GM12864 (cell line): ENCODE measurements around the gene FAM161A.
"Not testable (repeated sequence)": the region's sequence is repeated elsewhere in the genome, so short reads cannot be mapped to it uniquely, and the experiment has no call there.

Experiments used
- DNase-seq: peaks from one replicate; pipeline ENCODE4 v3.0.0-alpha.2; 2011; ENCODE audit warnings: low read depth
- H3K4me3 ChIP-seq: 2 replicates; pipeline ENCODE4 v1.5.1; 2011; ENCODE audit warnings: mild to moderate bottlenecking, low read depth, low read length, control low read depth
- TF ChIP-seq, protein P1 (sequence below): IDR thresholded peaks from 2 replicates; pipeline ENCODE4 v1.5.1; 2011; ENCODE audit warnings: low read depth, mild to moderate bottlenecking, moderate library complexity, low read length, control low read depth, inconsistent platforms; ENCODE audit errors: missing control alignments

FAM161A gene

DNA sequence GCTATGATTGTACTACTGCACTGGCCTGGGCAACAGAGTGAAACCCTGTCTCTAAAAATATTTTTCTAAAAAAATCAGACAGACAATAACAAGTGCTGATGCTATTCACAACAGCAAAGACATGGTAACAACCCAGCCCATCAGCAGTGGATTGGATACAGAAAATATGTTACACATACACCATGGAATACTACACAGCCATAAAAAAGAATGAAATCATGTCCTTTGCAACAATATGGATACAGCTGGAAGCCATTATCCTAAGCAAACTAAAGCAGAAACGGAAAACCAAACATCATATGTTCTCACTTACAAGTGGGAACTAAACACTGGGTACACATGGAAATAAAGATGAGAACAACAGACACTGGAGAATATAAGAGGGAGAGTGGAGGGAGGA is 19.9 kb downstream of the FAM161A start:
- H3K4me3 ChIP-seq = no peak overlapping the region
- DNase-seq = no peak
- TF ChIP-seq, protein P1, sequence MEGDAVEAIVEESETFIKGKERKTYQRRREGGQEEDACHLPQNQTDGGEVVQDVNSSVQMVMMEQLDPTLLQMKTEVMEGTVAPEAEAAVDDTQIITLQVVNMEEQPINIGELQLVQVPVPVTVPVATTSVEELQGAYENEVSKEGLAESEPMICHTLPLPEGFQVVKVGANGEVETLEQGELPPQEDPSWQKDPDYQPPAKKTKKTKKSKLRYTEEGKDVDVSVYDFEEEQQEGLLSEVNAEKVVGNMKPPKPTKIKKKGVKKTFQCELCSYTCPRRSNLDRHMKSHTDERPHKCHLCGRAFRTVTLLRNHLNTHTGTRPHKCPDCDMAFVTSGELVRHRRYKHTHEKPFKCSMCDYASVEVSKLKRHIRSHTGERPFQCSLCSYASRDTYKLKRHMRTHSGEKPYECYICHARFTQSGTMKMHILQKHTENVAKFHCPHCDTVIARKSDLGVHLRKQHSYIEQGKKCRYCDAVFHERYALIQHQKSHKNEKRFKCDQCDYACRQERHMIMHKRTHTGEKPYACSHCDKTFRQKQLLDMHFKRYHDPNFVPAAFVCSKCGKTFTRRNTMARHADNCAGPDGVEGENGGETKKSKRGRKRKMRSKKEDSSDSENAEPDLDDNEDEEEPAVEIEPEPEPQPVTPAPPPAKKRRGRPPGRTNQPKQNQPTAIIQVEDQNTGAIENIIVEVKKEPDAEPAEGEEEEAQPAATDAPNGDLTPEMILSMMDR = no peak

DNA sequence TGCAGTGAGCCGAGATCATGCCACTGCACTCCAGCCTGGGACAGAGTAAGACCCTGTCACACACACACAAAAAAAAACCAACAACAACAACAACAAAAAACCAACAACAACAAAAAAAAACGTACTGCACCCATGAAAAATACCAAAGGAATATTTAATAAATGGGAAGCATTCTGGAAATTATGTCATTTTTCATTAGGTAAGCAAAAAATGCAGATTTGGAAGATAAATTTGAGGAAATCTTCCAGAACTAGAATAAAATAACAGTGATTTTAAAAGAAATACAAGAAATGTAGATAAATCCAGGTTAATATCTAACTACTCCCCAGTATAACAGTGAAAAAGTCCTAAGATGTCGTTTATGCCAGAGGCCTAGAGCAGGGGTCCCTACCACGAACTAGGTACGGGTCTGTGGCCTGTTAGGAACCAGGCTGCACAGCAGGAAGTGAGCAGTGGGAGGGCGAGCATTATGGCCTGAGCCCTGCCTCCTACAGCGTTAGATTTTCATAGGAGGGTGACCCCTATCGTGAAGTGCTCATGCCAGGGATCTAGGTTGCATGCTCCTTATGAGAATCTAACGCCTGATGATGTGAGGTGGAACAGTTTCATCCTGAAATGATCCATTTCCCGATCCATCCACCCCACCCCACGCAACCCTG is 21.5 kb downstream of the FAM161A start:
- DNase-seq = no peak
- TF ChIP-seq, protein P1 = no peak

DNA sequence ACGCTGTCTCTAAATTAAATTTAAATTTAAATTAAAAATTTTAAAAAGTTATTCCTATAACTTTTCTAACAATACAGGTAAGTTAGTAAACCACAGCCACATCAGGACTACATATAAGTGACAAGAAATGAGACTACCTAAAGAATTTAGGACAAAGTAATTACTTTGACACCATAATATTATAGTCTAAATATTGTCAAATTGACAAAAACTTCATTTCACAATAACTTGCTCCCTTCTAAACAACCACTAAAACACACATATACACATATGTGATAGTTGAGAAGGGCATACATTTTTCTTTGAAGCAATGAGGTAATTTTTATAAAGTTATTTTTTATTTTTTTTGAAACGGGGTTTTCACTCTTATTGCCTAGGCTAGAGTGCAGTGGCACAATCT is 31.6 kb downstream of the FAM161A start:
- H3K4me3 ChIP-seq = no peak overlapping the region
- TF ChIP-seq, protein P1 = no peak
- no peak for DNase-seq

More for the DNA sequence above, 21.5 kb downstream of the FAM161A start:
- H3K4me3 ChIP-seq = no peak overlapping the region

DNA sequence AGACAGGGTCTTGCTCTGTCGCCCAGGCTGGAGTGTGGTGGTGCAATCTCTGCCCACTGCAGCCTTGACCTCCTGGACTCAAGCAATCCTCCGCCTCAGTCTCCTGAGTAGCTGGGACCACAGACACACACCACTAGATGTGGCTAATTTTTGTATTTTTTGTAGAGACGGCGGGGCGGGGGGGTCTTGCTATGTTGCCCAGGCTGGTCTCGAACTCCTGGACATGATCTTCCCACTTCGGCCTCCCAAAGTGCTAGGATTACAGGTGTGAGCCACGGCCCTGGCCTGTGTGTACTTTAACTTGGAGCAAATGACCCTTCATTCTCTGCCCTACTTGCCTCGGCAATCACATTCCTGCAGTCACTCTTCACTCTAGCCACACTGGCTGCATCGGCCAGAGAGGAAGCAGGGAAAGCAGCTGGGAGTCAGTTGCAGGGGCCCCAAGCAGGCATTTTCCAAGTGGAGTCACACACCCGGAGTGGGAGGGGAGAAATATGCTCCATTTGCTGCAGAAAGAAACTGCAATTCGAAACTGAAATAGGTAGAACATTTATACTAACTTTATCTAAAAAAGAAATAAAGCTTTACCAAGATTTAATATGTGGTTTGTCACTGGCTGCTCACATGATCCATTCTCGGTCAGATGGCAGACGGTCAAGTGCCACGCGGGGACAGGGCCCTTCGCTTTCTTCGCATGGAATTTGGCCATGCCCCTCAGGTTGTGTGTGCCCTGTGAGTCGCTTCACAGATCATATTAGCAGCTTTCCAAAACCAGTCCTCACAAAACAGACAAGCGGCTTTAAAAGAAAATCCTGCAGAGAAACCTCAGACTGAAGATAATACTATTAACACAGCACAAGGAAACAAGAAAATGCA is 37.1 kb downstream of the FAM161A start:
- TF ChIP-seq, protein P1 = no peak

DNA sequence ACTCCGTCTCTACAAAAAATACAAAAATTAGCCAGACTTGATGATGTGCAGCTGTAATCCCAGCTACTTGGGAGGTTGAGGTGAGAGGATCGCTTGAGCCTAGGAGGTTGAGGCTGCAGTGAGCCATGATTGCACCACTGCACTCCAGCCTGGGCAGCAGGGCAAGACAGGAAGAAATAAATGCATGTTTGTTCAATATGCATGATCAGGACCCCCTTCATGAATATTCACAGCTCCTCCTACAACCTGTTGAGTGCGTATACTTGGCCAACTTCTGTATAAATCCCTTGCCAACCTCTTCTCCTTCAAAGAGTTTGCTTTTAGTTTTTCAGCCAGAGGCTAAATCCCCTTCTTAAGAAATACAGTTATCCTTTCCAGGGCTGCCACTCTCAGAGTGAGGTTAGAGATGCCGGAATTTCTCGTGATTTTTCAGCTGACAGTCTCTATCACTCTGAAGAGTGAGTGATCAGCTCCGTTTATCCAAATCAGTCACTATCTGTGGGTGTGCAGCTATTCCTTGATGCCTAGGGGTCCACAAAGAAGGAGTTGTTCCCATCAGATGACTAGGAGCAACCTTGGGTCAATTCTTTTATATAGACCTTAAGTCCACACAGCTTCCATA is 39.2 kb downstream of the FAM161A start:
- no peak for DNase-seq
- no peak overlapping the region for H3K4me3 ChIP-seq
- TF ChIP-seq, protein P1 = no peak

More for the DNA sequence above, 37.1 kb downstream of the FAM161A start:
- DNase-seq = no peak
- no peak overlapping the region for H3K4me3 ChIP-seq

DNA sequence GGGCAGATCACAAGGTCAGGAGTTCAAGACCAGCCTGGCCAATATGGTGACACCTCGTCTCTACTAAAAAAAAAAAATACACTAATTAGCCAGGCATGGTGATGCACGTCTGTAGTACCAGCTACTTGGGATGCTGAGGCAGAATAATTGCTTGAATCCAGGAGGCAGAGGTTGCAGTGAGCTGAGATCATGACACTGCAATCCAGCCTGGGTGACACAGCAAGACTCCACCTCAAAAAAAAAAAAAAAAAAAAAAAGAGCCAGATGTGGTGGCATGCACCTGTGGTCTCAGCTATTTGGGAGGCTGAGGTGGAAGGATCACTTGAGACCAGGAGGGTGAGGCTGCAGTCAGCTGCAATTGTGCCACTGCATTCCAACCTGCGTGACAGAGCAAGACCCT is 40.5 kb downstream of the FAM161A start:
- not testable (repeated sequence) for H3K4me3 ChIP-seq, DNase-seq

DNA sequence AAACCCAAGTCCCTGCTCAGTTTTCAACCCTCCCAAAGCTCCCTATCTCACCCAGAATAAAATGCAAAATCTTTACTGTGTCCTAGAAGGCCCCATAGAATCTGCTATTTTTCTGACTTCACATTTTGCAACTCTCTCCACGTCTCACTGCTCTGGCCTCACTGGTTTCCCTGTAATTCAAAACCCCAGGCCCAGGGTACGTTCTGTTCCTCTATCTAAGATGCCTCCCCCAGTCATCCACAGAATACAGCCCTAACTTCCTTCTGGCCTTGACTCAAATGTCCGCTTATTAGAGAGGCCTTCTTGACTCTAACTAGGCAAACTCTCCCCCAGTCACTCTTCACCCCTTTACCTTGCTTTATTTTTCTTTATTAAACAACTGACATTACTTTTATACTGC is 42.0 kb downstream of the FAM161A start:
- no peak overlapping the region for H3K4me3 ChIP-seq
- DNase-seq = no peak
- TF ChIP-seq, protein P1 = no peak

DNA sequence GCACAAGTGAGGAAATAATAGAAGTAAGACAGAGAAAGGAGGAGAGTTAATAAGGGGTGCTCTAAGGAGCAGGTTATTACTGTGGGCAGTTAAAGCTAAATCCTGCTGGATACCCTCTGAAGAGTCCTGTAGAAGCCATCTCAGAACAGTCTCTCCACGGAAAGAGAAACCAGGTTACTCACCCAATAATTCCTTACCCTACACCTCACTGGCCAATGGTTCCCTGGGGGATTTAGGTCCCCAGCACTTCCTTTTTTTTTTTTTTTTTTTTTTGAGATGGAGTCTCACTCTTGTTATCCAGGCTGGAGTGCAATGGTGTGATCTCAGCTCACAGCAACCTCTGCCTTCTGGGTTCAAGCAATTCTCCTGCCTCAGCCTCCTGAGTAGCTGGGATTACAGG is 43.7 kb downstream of the FAM161A start:
- not testable (repeated sequence) for H3K4me3 ChIP-seq, DNase-seq

DNA sequence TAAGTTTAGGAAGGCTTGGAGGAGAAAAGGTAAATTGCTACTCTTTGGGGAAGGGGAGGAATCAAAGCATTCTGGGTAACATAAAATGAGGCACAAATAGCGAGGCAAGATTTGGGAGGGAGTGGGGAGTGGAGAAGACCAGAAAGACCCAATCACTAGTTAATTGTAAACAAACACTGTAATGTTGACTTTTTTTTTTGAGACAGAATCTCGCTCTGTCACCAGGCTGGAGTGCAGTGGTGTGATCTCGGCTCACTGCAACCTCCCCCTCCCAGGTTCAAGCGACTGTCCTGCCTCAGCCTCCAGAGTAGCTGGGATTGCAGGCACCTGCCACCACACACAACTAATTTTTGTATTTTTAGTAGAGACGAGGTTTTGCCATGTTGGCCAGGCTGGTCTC is 45.2 kb downstream of the FAM161A start:
- H3K4me3 ChIP-seq, DNase-seq: not testable (repeated sequence)
